Bronchial epithelial cell (primary cell): ENCODE measurements around the gene KIAA1217. TPM values are rescaled to one million over a fixed set of nuclear protein-coding genes. Genes with fewer than 3 reads are reported as not detected.

ENCODE experiments used
- DNase-seq: peaks from one replicate; pipeline ENCODE4 v3.0.0-alpha.2; 2010; ENCODE audit warnings: low read depth
- FAIRE-seq: peaks from 2 replicates; lab custom pipeline; 2011; peaks lifted over from hg19 to GRCh38; lab: Jason Lieb, UNC
- H3K27me3 ChIP-seq: 2 replicates; pipeline ENCODE4 v1.5.1; 2011; ENCODE audit warnings: low read length; ENCODE audit not compliant: control insufficient read depth, insufficient read depth
- H3K36me3 ChIP-seq: 2 replicates; pipeline ENCODE4 v1.5.1; 2011; ENCODE audit warnings: low read length; ENCODE audit not compliant: control insufficient read depth, insufficient read depth
- H3K4me3 ChIP-seq: 2 replicates; pipeline ENCODE4 v1.5.1; 2011; ENCODE audit warnings: mild to moderate bottlenecking, low read depth, low read length, control low read depth
- CTCF ChIP-seq: IDR thresholded peaks from 2 replicates; pipeline ENCODE4 v1.5.1; 2011; ENCODE audit warnings: mild to moderate bottlenecking, moderate library complexity, low read length, control low read depth, inconsistent platforms; ENCODE audit not compliant: insufficient read depth, severe bottlenecking
- total RNA-seq: library from RNA; depleted of rRNA; stranded (reverse); fragments of >200 nt; gene quantifications from 2 replicates; pipeline ENCODE4 v1.2.1, GENCODE V29; 2014

KIAA1217 gene
- total RNA-seq, 1 donor from 2014 or later, result 3.4 TPM

GRCh38 chr10:24462291-24462813 lies 253.4 kb downstream of the KIAA1217 start:
- FAIRE-seq (no peak), DNase-seq (no peak)
- Histone ChIP-seq H3K27me3 (no peaks in the 10 kb centered on the region), H3K4me3 (no peak overlapping the region), H3K36me3 (peaks cover 4% of the 10 kb centered on the region)
- no peak for TF ChIP-seq CTCF

DNA sequence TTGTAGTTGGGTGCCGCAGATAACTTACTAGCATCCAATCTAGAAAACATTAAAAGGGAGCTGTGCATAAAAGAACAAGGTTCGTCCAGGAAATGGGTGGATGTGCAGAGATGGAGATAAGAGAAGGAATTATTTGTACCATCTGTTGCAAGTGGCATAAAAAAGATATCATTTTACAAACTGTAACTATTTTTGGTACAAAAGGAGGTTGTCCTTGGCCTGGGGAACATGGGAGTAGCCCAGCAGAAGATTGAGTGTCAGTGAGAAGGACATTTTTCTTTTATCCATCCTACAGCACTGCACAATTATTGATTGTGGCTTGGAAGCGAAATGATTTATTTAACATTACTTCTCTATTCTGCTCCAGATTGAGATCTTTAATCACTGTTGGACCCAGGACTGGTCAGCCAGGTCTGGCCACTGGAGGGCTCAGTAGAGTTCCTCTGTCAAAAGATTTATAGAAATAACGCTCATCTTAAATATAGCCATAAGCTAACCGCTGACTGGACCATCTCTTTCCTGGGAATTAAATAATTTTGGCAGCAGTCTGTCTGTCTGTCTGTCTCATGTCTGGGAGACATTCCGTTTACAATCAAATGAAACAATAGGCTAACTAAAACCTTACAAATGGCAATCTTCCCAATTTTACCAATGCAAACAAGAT lies 254.1 kb downstream of the KIAA1217 start:
- Histone ChIP-seq H3K4me3 (no peak overlapping the region), H3K27me3 (no peaks in the 10 kb centered on the region), H3K36me3 (peaks cover 4% of the 10 kb centered on the region)
- FAIRE-seq (no peak), DNase-seq (no peak)
- TF ChIP-seq CTCF, result no peak

GRCh38 chr10:24463611-24464426 lies 254.9 kb downstream of the KIAA1217 start:
- TF ChIP-seq CTCF, result no peak
- FAIRE-seq, result peak; percentile 98
- H3K36me3 ChIP-seq, result peaks cover 3% of the 10 kb centered on the region
- peak; percentile 98 for DNase-seq
- H3K27me3 ChIP-seq, result no peaks in the 10 kb centered on the region
- no peak overlapping the region for H3K4me3 ChIP-seq

GRCh38 chr10:24465124-24465874 lies 256.4 kb downstream of the KIAA1217 start:
- H3K36me3 ChIP-seq, result peaks cover 1% of the 10 kb centered on the region
- FAIRE-seq, result peak; percentile 62
- TF ChIP-seq CTCF, result no peak
- no peaks in the 10 kb centered on the region for H3K27me3 ChIP-seq
- peak; percentile 79 for DNase-seq
- H3K4me3 ChIP-seq, result peak overlapping the region; percentile 1

GRCh38 chr10:24465891-24466818 lies 257.2 kb downstream of the KIAA1217 start:
- TF ChIP-seq CTCF, result no peak
- DNase-seq (peak; percentile 98), FAIRE-seq (peak; percentile 18)
- peak overlapping the region; percentile 33 for H3K4me3 ChIP-seq
- peaks cover 4% of the 10 kb centered on the region for H3K36me3 ChIP-seq
- no peaks in the 10 kb centered on the region for H3K27me3 ChIP-seq
